Cardiac fibroblast (primary cell): ENCODE data around the gene CHAC1.
"Not testable (repeated sequence)": the region's sequence is repeated elsewhere in the genome, so short reads cannot be mapped to it uniquely, and the experiment has no call there.

Experiments
- DNase-seq, 2 donors: peaks; one replicate each; pipeline versions ENCODE4 v3.0.0 to v3.0.0-alpha.2; 2010; ENCODE audit warnings: low read depth in 2 of 2
- H3K4me3 ChIP-seq, 2 donors: replicated peaks in 1 of 2; 1 replicate in 1 of 2; 2 replicates in 1 of 2; pipeline ENCODE4 v1.5.1; 2011; ENCODE audit warnings: low read depth in 2 of 2, low read length in 2 of 2, mild to moderate bottlenecking in 2 of 2, moderate library complexity in 1 of 2
- CTCF ChIP-seq: IDR thresholded peaks from one replicate; pipeline ENCODE4 v1.5.1; 2011; ENCODE audit warnings: low read depth, mild to moderate bottlenecking, low read length, inconsistent platforms

Gene CHAC1

GRCh38 chr15:40953713-40954074 is 423 bp downstream of the CHAC1 start:
- TF ChIP-seq CTCF, result no peak
- no peak for DNase-seq

GRCh38 chr15:40954158-40954848 is 1.0 kb downstream of the CHAC1 start:
- not testable (repeated sequence) for DNase-seq

More at GRCh38 chr15:40953713-40954074, 423 bp downstream of the CHAC1 start:
- peak overlapping the region; percentile 92 to 95 for H3K4me3 ChIP-seq

DNA sequence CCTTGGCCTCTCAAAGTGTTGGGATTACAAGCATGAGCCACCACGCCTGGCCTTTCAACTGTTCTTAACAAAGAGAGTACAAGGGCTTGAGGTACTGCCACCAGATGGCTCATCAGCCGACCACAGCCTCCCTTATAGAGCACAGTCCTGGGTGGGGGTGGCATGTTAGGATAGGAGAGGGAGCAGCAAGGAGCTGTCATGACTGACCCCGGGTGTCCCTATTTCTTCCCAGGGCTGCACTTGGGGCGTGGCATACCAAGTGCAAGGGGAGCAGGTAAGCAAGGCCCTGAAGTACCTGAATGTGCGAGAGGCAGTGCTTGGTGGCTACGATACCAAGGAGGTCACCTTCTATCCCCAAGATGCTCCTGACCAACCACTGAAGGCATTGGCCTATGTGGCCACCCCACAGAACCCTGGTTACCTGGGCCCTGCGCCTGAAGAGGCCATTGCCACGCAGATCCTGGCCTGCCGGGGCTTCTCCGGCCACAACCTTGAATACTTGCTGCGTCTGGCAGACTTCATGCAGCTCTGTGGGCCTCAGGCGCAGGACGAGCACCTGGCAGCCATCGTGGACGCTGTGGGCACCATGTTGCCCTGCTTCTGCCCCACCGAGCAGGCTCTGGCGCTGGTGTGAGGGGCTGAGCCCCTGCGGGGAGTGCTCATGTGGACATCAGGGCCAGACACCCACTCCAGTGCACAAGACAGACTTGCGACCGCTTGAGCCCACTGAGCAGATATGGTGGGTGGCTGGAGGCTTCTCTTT is 2.1 kb downstream of the CHAC1 start:
- no peak overlapping the region for H3K4me3 ChIP-seq

More at GRCh38 chr15:40954158-40954848, 1.0 kb downstream of the CHAC1 start:
- H3K4me3 ChIP-seq, result peak overlapping the region; percentile 92 to 95

DNA sequence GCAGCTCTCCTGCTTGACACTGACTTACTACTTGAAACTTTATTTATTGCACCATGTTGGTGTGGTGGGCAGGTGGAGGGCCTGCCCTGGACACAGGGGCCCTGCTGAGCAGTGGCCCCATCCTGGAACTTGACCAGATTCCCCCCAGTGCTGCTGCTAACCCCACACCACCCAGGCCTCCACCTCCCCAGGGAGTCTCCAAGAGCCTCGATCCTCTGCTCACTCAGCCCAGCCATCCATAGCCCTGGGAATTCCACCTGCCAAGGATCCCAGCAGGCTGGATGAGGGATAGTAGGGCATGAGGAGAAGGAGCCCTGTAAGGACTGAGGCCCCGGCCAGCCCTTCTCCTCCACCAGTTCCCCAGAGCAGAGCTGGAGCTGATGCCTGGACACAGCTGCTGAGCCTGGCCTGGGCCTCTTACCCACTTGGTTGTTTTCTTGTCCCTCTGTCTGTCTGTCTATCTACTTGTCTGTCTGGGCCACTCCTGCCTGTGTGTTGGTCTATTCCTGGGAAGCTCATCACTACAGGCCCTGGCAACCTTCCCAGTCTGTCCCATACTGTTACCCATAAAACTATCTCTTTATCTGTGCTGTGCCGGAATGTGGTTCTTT is 2.8 kb downstream of the CHAC1 start:
- no peak for DNase-seq
- TF ChIP-seq CTCF, result no peak
- no peak overlapping the region for H3K4me3 ChIP-seq

More for the DNA sequence above, 2.1 kb downstream of the CHAC1 start:
- TF ChIP-seq CTCF, result no peak
- DNase-seq, result no peak

GRCh38 chr15:40956541-40956982 is 3.3 kb downstream of the CHAC1 start:
- no peak for TF ChIP-seq CTCF
- no peak overlapping the region for H3K4me3 ChIP-seq
- DNase-seq, result no peak

DNA sequence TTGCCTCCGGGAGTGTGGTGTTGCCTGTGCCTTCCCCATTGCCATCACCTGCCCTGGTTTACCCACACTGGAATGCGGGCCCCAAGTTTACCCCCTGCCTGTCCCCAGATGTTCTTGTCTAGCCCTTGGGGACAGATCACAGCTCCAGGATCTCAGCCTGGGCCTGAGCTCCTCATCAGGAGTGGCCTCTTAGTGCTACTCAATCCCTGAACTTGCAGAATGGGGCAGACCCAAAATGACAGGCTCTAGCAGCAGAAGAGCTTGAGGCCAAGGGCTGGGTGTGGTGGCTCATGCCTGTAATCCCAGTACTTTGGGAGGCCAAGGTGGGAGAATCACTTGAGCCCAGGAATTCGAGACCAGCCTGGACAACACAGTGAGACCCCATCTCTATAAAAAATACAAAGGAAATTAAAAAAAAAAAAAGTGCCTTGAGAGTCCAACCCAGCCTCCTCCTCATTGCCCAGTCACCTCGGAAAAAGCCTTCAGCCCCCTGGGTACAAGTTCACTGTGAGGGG is 3.8 kb downstream of the CHAC1 start:
- no peak for TF ChIP-seq CTCF
- no peak for DNase-seq
- no peak overlapping the region for H3K4me3 ChIP-seq

DNA sequence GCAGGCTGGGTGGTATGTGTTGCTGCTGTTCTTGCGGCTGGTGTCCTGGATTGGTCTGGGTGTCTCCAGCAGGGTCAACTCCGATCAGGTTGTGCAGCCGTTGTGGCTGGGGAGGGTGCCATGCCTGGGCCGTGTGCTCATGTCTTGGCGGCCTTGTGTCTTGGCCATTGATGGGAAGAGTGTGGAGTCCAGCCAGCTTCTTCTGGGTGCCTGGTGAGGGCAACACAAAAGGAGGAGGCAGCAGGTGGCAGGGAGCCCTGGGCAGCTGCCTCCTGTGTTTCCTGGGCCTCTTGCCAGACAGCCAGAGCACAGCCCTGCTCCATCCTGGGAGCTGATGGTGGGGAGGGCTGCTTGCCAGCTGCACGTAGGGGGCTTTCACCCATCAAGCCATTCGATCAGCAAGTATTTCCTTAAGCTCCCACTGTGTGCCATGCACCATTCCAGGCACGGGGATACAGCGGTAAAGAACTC is 4.3 kb downstream of the CHAC1 start:
- DNase-seq, result peak in 1 of 2 donors; percentile 27
- TF ChIP-seq CTCF, result no peak
- H3K4me3 ChIP-seq, result no peak overlapping the region
